ENCODE data around the gene PLK5.
"Not testable (repeated sequence)": the region's sequence is repeated elsewhere in the genome, so short reads cannot be mapped to it uniquely, and the experiment has no call there.

DNA sequence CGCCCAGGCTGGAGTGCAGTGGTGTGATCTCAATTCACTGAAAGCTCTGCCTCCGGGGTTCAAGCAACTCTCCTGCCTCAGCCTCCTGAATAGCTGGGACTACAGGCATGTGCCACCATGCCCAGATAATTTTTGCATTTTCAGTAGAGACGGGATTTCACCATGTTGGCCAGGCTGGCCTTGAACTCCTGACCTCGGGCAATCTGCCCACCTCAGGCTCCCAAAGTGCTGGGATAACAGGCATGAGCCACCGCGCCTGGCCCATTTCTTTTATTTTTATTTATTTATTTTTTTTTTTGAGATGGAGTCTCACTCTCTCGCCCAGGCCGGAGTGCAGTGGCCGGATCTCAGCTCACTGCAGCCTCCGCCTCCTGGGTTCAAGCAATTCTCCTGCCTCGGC lies 15.9 kb downstream of the PLK5 start:
- TF ChIP-seq POLR2A (IDR thresholded peaks at IDR 0.05; ENCODE audit: low read length); GATA1 (IDR thresholded peaks at IDR 0.05; ENCODE audit: low read depth, low read length): not testable (repeated sequence)
